Sigmoid colon (tissue), 4 donors: ENCODE results near the gene FEZ2.

Experiments
- EP300 ChIP-seq, 4 donors: sonication (generic); formaldehyde crosslinking; IDR thresholded peaks; one replicate each; pipeline ENCODE4 v1.6.1; 2017; ENCODE audit warnings: antibody characterized with exemption in 4 of 4
- POLR2AphosphoS5 ChIP-seq, 4 donors: sonication (generic); formaldehyde crosslinking; IDR thresholded peaks; one replicate each; pipeline ENCODE4 v1.6.1; 2017; ENCODE audit warnings: antibody characterized with exemption in 4 of 4
- TF ChIP-seq, protein P1 (sequence below), 4 experiments: fragments of 450-650 bp in 3 of 4; fragments of 200-600 bp in 1 of 4; IDR thresholded peaks; one replicate each; pipeline ENCODE4 v1.5.1; 2016 to 2019; ENCODE audit warnings: antibody characterized with exemption in 4 of 4, mild to moderate bottlenecking in 3 of 4, moderate library complexity in 2 of 4

DNA sequence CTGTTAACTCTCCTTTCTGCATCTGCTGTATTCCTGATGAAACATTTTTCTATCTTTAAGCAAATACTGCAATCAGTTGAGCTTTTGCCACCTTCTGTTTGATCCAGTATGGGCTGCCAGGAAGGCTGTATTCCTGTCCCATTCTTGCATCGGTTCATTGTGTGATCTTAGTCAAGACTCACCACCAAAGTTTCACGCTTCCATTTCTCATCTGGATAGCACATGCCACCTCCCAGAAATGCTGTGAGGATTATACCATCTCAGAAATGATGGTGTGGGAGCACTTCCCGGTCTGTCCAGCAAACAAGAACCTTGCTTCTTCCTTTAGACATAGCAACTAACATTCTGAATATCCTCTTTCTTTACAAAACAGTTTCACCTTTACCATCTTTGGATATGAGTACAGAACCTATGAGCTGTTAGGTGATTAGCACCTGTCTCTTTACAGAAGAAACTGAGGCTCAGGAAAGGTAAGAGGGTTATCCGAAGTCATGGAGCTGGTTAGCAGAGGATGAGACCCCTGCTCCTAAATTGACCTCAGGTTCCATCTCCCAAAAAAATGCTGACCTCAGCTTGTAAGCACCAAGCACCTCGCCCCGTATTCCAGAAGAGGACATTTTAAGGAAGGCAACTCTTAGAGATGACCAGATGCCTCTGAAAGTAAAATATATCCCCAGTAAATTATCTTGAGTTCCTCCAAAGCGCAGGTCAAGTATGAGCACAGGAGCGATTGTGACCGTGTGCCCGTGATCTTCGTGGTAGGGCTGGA, 56.8 kb downstream of the FEZ2 start:
- no peak for TF ChIP-seq EP300 (IDR thresholded peaks at IDR 0.05)
- TF ChIP-seq, protein P1, sequence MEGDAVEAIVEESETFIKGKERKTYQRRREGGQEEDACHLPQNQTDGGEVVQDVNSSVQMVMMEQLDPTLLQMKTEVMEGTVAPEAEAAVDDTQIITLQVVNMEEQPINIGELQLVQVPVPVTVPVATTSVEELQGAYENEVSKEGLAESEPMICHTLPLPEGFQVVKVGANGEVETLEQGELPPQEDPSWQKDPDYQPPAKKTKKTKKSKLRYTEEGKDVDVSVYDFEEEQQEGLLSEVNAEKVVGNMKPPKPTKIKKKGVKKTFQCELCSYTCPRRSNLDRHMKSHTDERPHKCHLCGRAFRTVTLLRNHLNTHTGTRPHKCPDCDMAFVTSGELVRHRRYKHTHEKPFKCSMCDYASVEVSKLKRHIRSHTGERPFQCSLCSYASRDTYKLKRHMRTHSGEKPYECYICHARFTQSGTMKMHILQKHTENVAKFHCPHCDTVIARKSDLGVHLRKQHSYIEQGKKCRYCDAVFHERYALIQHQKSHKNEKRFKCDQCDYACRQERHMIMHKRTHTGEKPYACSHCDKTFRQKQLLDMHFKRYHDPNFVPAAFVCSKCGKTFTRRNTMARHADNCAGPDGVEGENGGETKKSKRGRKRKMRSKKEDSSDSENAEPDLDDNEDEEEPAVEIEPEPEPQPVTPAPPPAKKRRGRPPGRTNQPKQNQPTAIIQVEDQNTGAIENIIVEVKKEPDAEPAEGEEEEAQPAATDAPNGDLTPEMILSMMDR (IDR thresholded peaks at IDR 0.05) = no peak
- TF ChIP-seq POLR2AphosphoS5 (IDR thresholded peaks at IDR 0.05) = no peak
